ENCODE measurements around the gene ZNF217.
"Not testable (repeated sequence)": the region's sequence is repeated elsewhere in the genome, so short reads cannot be mapped to it uniquely, and the experiment has no call there.

Gene ZNF217

DNA sequence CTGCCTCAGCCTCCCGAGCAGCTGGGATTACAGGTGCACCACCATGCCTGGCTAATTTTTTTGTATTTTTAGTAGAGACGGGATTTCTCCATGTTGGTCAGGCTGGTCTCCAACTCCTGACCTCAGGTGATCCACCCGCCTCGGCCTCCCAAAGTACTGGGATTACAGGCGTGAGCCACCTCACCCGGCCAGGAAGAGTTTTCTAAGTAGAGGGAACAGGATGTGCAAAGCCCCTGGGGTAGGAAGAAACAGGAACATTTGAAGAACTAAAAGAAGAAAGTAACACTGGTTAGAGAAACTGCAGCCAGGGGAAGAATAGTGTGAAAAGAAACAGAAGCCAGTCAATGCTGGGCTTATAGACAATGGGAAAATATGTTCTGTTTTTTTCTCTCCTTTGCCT lies 35.1 kb upstream of the ZNF217 start:
- DNase-seq (ENCODE audit: low read depth); H3K9me3 ChIP-seq (ENCODE audit: control insufficient read depth, low read length); H3K9ac ChIP-seq (ENCODE audit: low read length); H3K36me3 ChIP-seq (ENCODE audit: control insufficient read depth, insufficient read depth, low read length, severe bottlenecking); H3K27me3 ChIP-seq (replicated peaks; ENCODE audit: control insufficient read depth, insufficient read depth, low read length); H3K4me3 ChIP-seq (ENCODE audit: low read length); H3K4me1 ChIP-seq (ENCODE audit: control insufficient read depth, insufficient read depth, low read length): not testable (repeated sequence)

DNA sequence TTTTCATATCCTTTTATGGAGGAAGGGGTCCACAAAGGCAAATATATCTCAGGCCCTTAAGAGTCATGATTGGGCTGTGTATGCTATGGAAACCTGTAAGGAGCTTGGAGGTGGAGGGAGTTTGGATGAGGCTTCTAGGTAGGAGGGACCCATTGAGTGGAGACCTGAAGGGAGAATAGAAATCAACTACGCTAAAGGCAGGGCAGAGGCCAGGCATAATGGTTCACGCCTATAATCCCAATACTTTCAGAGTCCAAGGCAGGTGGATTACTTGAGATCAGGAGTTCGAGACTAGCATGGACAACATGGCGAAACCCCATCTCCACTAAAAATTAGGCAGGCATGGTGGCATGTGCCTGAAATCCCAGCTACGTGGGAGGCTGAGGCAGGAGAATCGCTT lies 34.4 kb upstream of the ZNF217 start:
- H3K9ac ChIP-seq (ENCODE audit: low read length), result no peak overlapping the region
- no peaks in the 10 kb centered on the region for H3K36me3 ChIP-seq (ENCODE audit: control insufficient read depth, insufficient read depth, low read length, severe bottlenecking)
- no peaks in the 10 kb centered on the region for H3K27me3 ChIP-seq (replicated peaks; ENCODE audit: control insufficient read depth, insufficient read depth, low read length)
- H3K9me3 ChIP-seq (ENCODE audit: control insufficient read depth, low read length), result no peaks in the 10 kb centered on the region
- H3K4me1 ChIP-seq (ENCODE audit: control insufficient read depth, insufficient read depth, low read length), result peaks cover 12% of the 10 kb centered on the region
- H3K4me3 ChIP-seq (ENCODE audit: low read length), result no peak overlapping the region
- DNase-seq (ENCODE audit: low read depth), result no peak

DNA sequence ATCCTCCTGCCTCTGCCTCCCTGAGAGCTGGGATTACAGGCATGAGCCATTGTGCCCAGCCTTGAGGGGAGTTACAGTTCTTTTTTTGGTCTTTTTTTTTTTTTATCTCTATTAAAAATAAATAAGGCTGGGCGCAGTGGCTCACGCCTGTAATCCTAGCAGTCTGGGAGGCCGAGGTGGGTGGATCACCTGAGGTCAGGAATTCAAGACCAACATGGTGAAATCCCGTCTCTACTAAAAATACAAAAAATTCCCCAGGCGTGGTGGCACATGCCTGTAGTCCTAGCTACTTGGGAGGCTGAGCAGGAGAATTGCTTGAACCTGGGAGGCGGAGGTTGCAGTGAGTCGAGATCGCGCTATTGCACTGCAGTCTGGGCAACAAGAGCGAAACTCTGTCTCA lies 33.4 kb upstream of the ZNF217 start:
- H3K36me3 ChIP-seq (ENCODE audit: control insufficient read depth, insufficient read depth, low read length, severe bottlenecking); H3K4me3 ChIP-seq (ENCODE audit: low read length); H3K9ac ChIP-seq (ENCODE audit: low read length): not testable (repeated sequence)

DNA sequence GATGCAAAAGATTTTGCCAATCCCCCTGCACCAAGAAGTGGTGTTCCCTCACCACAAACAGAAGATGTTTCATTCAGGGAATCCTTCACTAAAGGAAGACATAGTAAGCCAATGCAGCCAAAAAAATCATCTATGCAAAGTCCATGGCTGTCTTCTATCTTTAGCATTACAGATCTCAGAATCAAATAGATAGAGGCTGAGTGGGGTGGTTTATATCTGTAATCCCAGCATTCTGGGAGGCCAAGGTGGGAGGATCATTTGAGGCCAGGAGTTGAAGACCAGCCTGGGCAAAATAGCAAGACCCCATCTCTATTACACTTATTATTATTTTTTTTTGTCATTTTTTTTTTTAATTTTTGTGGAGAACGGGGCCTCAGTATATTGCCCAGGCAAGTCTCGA lies 32.9 kb upstream of the ZNF217 start:
- Histone ChIP-seq H3K27me3 (replicated peaks; ENCODE audit: control insufficient read depth, insufficient read depth, low read length) (no peaks in the 10 kb centered on the region), H3K4me1 (ENCODE audit: control insufficient read depth, insufficient read depth, low read length) (peaks cover 27% of the 10 kb centered on the region), H3K36me3 (ENCODE audit: control insufficient read depth, insufficient read depth, low read length, severe bottlenecking) (no peaks in the 10 kb centered on the region), H3K9ac (ENCODE audit: low read length) (no peak overlapping the region), H3K9me3 (ENCODE audit: control insufficient read depth, low read length) (no peaks in the 10 kb centered on the region), H3K4me3 (ENCODE audit: low read length) (no peak overlapping the region)
- DNase-seq (ENCODE audit: low read depth), result no peak

More for the DNA sequence above, 33.4 kb upstream of the ZNF217 start:
- not testable (repeated sequence) for H3K9me3 ChIP-seq (ENCODE audit: control insufficient read depth, low read length); H3K27me3 ChIP-seq (replicated peaks; ENCODE audit: control insufficient read depth, insufficient read depth, low read length); DNase-seq (ENCODE audit: low read depth)
- peaks cover 23% of the 10 kb centered on the region for H3K4me1 ChIP-seq (ENCODE audit: control insufficient read depth, insufficient read depth, low read length)

DNA sequence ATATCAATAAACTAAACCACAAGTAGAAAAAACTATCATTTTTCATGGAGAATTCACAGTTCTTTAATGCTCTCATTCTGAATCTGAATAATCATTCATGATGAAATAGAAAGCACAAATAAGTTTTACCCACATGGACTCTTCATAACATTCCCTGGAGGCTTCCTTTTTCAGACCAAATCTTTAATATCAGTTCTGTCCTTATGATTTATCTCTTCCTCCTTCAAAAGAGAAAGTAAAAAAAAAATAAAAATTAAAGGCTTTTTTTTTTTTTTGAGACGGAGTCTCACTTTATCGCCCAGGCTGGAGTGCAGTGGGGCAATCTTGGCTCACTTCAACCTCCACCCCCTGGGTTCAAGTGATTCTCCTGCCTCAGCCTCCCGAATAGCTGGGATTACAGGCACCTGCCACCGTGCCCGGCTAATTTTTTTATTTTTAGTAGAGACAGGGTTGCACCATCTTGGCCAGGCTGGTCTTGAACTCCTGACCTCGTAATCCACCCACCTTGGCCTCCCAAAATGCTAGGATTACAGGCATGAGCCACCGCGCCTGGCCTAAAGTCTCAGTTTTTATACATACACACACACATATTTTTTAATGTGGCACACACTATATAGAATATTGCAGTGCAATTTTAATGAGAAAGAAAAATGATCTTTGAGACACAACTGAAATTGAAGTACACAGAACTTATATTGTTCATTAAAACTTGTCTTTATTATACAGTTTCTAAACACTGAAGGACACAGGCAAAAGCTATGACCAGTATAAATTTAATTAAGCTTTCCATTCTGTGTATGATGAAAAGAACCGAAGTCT lies 31.9 kb upstream of the ZNF217 start:
- no peaks in the 10 kb centered on the region for H3K9me3 ChIP-seq (ENCODE audit: control insufficient read depth, low read length)
- DNase-seq (ENCODE audit: low read depth), result no peak

DNA sequence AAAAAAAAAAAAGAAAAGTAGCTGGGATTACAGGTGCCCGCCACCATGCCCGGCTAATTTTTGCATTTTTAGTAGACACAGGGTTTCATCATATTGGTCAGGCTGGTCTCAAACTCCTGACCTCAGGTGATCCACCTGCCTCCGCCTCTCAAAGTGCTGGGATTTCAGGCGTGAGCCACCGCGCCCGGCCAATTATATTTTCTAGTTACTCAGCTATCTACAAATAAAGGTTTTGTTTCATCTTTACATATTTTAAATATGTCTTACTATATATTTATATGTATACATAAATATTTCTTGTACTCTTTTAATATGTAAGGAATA lies 31.2 kb upstream of the ZNF217 start:
- not testable (repeated sequence) for H3K9me3 ChIP-seq (ENCODE audit: control insufficient read depth, low read length); H3K36me3 ChIP-seq (ENCODE audit: control insufficient read depth, insufficient read depth, low read length, severe bottlenecking); DNase-seq (ENCODE audit: low read depth); H3K9ac ChIP-seq (ENCODE audit: low read length); H3K27me3 ChIP-seq (replicated peaks; ENCODE audit: control insufficient read depth, insufficient read depth, low read length); H3K4me3 ChIP-seq (ENCODE audit: low read length)
- peaks cover 33% of the 10 kb centered on the region for H3K4me1 ChIP-seq (ENCODE audit: control insufficient read depth, insufficient read depth, low read length)

More for the DNA sequence above, 31.9 kb upstream of the ZNF217 start:
- Histone ChIP-seq H3K9ac (ENCODE audit: low read length) (no peak overlapping the region), H3K27me3 (replicated peaks; ENCODE audit: control insufficient read depth, insufficient read depth, low read length) (no peaks in the 10 kb centered on the region), H3K36me3 (ENCODE audit: control insufficient read depth, insufficient read depth, low read length, severe bottlenecking) (no peaks in the 10 kb centered on the region), H3K4me1 (ENCODE audit: control insufficient read depth, insufficient read depth, low read length) (peaks cover 33% of the 10 kb centered on the region), H3K4me3 (ENCODE audit: low read length) (no peak overlapping the region)

DNA sequence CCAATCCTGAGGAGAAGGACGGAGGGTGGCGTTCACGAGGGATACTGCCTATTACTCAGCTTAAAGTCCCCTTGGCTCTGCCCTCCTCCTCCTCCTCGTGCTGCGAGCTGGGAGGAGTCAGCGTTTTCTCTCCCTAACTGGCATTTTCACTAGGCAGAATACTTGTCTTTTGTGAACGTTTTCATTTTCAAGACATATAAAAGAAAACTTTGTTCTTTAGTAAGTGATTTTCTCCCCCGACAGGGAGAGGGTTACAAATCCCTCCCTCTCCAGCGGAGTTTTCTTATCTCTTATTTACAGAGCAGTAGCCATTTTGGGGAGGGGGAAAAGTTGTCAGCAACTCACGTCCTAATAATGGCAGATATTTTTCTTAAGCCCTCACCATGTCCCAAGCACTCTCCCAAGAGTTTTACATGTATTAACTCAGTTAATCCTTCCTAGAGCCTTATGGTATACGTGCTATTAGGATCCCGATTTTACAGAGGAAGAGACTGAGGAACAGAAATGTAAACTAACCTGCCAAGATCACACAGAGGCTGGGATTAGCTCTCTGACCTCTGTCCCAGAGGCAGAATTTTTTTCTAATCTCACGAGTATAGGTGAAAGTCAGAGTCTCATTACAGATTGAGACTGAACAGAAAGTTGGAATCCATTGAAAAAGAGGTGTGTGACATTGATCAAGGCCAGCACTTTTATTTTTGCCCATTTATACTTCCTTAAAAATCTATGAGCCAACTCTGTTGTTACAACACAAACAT lies 30.0 kb upstream of the ZNF217 start:
- H3K4me3 ChIP-seq (ENCODE audit: low read length), result peak overlapping the region; percentile 73
- peaks cover 38% of the 10 kb centered on the region for H3K4me1 ChIP-seq (ENCODE audit: control insufficient read depth, insufficient read depth, low read length)
- H3K9ac ChIP-seq (ENCODE audit: low read length), result peak overlapping the region; percentile 89
- peak; percentile 86 for DNase-seq (ENCODE audit: low read depth)
- no peaks in the 10 kb centered on the region for H3K9me3 ChIP-seq (ENCODE audit: control insufficient read depth, low read length)
- no peaks in the 10 kb centered on the region for H3K36me3 ChIP-seq (ENCODE audit: control insufficient read depth, insufficient read depth, low read length, severe bottlenecking)
- no peaks in the 10 kb centered on the region for H3K27me3 ChIP-seq (replicated peaks; ENCODE audit: control insufficient read depth, insufficient read depth, low read length)

DNA sequence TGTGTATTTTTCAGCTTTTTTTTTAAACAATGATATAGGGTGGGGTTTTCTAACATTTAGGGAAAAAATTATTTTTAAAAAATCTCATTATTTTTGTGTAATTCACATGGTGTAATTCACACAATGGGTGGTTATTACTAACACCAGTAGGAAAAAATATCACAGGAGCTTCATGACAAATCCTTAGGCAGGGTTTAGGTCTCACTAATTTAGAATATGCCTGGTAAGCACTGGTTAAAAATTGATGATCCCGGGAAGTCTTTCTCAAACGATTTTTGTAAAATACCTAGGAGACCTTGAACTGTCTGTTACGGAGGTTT lies 29.5 kb upstream of the ZNF217 start:
- Histone ChIP-seq H3K4me1 (ENCODE audit: control insufficient read depth, insufficient read depth, low read length) (peaks cover 38% of the 10 kb centered on the region), H3K27me3 (replicated peaks; ENCODE audit: control insufficient read depth, insufficient read depth, low read length) (no peaks in the 10 kb centered on the region), H3K9me3 (ENCODE audit: control insufficient read depth, low read length) (no peaks in the 10 kb centered on the region), H3K36me3 (ENCODE audit: control insufficient read depth, insufficient read depth, low read length, severe bottlenecking) (no peaks in the 10 kb centered on the region), H3K9ac (ENCODE audit: low read length) (peak overlapping the region; percentile 89), H3K4me3 (ENCODE audit: low read length) (peak overlapping the region; percentile 73)
- DNase-seq (ENCODE audit: low read depth), result no peak

DNA sequence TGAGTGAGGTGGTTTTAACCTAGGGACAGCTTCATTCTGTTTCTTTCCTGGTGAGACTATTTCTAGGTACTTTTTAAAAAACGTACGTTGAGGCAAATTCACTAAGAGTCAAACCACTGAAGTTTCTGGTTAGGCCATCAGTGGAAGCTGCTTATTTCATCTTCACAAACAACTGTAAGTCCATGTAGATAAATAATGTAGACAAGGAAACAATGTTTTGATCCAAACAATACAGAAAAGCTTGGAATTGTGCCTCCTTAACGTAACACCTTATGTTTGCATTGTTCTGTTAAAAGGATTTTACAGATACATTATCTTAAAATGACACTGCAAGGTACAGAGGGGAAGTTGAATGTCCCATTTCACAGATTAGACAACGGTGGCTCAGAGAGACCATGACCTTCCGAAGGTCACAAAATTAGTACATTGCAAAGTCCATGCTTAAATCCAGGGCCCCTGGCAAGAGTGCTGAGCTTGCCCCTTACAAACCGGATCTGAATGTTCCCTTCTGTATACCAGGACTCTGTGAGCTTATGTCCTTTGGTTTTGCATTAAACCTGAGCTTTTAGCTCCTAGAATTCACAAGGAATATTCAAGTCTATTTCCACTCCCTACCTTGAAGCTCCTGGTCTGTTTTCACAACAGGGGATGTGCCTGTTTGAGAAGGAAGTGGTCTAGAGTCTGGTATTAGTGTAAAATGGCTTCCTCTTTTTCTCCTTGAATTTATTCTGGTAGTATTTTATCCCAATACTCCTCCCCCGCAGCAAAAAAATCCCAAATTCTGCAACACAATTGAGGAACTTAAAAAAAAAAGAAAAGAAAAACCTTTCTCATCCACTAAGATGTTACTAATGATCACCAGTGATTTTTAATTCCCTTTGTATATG lies 28.9 kb upstream of the ZNF217 start:
- peak; percentile 27 for DNase-seq (ENCODE audit: low read depth)

DNA sequence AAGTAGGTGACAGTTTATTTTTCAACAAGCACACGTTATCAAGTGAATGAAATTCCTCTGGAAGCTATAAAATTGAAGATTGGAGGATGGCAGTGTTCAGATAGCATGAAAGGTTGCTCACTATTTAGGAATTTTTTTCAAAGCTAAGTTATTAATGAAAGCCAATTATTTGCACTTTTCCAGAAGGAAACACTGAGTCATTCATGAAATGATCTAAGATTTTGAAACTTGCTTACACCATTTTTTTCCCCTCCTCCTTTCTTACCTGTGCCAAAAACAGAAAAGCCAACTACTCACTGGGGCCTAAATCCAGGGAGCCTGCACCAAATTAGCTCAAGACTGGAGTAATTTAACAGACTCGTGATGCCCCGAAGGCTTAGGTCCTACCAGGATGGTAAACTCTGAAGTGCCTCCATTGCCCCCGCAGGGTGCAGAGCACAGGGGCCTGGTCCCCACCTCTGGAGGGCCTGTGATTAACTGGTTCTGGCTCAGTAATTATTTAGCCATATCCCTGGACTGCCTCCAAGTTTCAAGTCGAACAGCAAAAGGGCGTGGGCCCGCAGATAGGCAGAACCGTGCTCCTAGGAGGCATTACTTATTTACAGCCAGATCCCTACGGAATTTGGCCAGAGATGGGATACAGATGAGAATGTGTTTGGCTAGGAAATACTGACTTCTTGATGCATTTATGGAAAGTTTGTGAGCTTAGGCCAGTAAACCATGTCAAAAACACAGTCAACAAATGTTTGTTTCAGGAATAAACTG lies 28.0 kb upstream of the ZNF217 start:
- peak overlapping the region; percentile 15 for H3K4me3 ChIP-seq (ENCODE audit: low read length)
- H3K36me3 ChIP-seq (ENCODE audit: control insufficient read depth, insufficient read depth, low read length, severe bottlenecking), result no peaks in the 10 kb centered on the region
- peak overlapping the region; percentile 89 for H3K9ac ChIP-seq (ENCODE audit: low read length)
- DNase-seq (ENCODE audit: low read depth), result peak; percentile 76
- no peaks in the 10 kb centered on the region for H3K27me3 ChIP-seq (replicated peaks; ENCODE audit: control insufficient read depth, insufficient read depth, low read length)
- peaks cover 38% of the 10 kb centered on the region for H3K4me1 ChIP-seq (ENCODE audit: control insufficient read depth, insufficient read depth, low read length)
- no peaks in the 10 kb centered on the region for H3K9me3 ChIP-seq (ENCODE audit: control insufficient read depth, low read length)

More for the DNA sequence above, 28.9 kb upstream of the ZNF217 start:
- Histone ChIP-seq H3K27me3 (replicated peaks; ENCODE audit: control insufficient read depth, insufficient read depth, low read length) (no peaks in the 10 kb centered on the region), H3K9me3 (ENCODE audit: control insufficient read depth, low read length) (no peaks in the 10 kb centered on the region), H3K4me3 (ENCODE audit: low read length) (peak overlapping the region; percentile 73), H3K36me3 (ENCODE audit: control insufficient read depth, insufficient read depth, low read length, severe bottlenecking) (no peaks in the 10 kb centered on the region), H3K9ac (ENCODE audit: low read length) (peak overlapping the region; percentile 89), H3K4me1 (ENCODE audit: control insufficient read depth, insufficient read depth, low read length) (peaks cover 38% of the 10 kb centered on the region)

All from adipocyte (in vitro differentiated cells).